ENCODE data around the gene ASPSCR1.

GRCh38 chr17:81931557-81932332, 45.7 kb upstream of the ASPSCR1 start:
- TF ChIP-seq EZH2phosphoT487 (conservative IDR thresholded peaks at IDR 0.05; ENCODE audit: low read length) (no peak), CTCF (IDR thresholded peaks at IDR 0.05; ENCODE audit: insufficient read depth, low read length, poor library complexity, severe bottlenecking) (no peak)

Measured in SU-DHL-6 (cell line).